OCI-LY1 (cell line): ENCODE data around the gene CTNS.

Source experiments
- H2AFZ ChIP-seq: fragments of 200-600 bp; sonication (generic), shearing (Covaris generic); 2 replicates; pipeline ENCODE4 v1.6.0; 2014; ENCODE audit warnings: antibody characterized with exemption, mild to moderate bottlenecking, low read length
- H3F3A ChIP-seq: fragments of 200-600 bp; sonication (generic), shearing (Covaris generic); 2 replicates; pipeline ENCODE4 v1.6.0; 2014; ENCODE audit warnings: mild to moderate bottlenecking, antibody characterized with exemption, low read length, moderate library complexity; ENCODE audit not compliant: insufficient read depth
- H3K27ac ChIP-seq: fragments of 200-600 bp; sonication (generic); 2 replicates; pipeline ENCODE4 v1.5.1; 2014; ENCODE audit warnings: low read length, mixed run types, mild to moderate bottlenecking, low read depth; ENCODE audit not compliant: poor library complexity, severe bottlenecking
- H3K27me3 ChIP-seq: fragments of 200-600 bp; sonication (generic); 2 replicates; pipeline ENCODE4 v1.6.0; 2014; ENCODE audit warnings: antibody characterized with exemption, mild to moderate bottlenecking, low read length, moderate library complexity; ENCODE audit not compliant: insufficient read depth
- H3K36me3 ChIP-seq: fragments of 200-600 bp; sonication (generic); 2 replicates; pipeline ENCODE4 v1.6.1; 2014; ENCODE audit warnings: mild to moderate bottlenecking, antibody characterized with exemption, low read length, moderate library complexity, mixed read lengths; ENCODE audit not compliant: insufficient read depth
- H3K4me1 ChIP-seq: fragments of 200-600 bp; sonication (generic); 2 replicates; pipeline ENCODE4 v1.5.1; 2014; ENCODE audit warnings: mild to moderate bottlenecking, low read length, moderate library complexity; ENCODE audit not compliant: insufficient read depth, severe bottlenecking
- H3K4me2 ChIP-seq: fragments of 200-600 bp; sonication (generic), shearing (Covaris generic); 2 replicates; pipeline ENCODE4 v1.6.1; 2014; ENCODE audit warnings: low read length
- H3K4me3 ChIP-seq: fragments of 200-600 bp; sonication (generic); 2 replicates; pipeline ENCODE4 v1.5.1; 2014; ENCODE audit warnings: low read length, low read depth, mild to moderate bottlenecking, mixed read lengths; ENCODE audit not compliant: poor library complexity, severe bottlenecking
- H3K79me2 ChIP-seq: fragments of 200-600 bp; shearing (Covaris generic); 2 replicates; pipeline ENCODE4 v1.6.1; 2016; ENCODE audit warnings: mixed run types, low read length, mixed read lengths; ENCODE audit not compliant: insufficient read depth
- H3K9ac ChIP-seq: fragments of 200-600 bp; sonication (generic), shearing (Covaris generic); 2 replicates; pipeline ENCODE4 v1.6.1; 2014; ENCODE audit warnings: mild to moderate bottlenecking, low read length, mixed read lengths
- H3K9me2 ChIP-seq: fragments of 200-600 bp; sonication (generic), shearing (Covaris generic); 2 replicates; pipeline ENCODE4 v1.6.1; 2014; ENCODE audit warnings: low read depth, mild to moderate bottlenecking, low read length, mixed read lengths
- H3K9me3 ChIP-seq: fragments of 200-600 bp; shearing (Covaris generic); 2 replicates; pipeline ENCODE4 v1.6.1; 2014; ENCODE audit warnings: low read length, mixed read lengths
- H4K20me1 ChIP-seq: fragments of 200-600 bp; sonication (generic), shearing (Covaris generic); 2 replicates; pipeline ENCODE4 v1.6.0; 2016; ENCODE audit warnings: mild to moderate bottlenecking, low read length; ENCODE audit not compliant: insufficient read depth
- EZH2 ChIP-seq: fragments of 200-600 bp; sonication (generic), shearing (Covaris generic); IDR thresholded peaks from 2 replicates; pipeline ENCODE4 v1.8.0; 2017; ENCODE audit warnings: borderline replicate concordance, mixed run types, mild to moderate bottlenecking, antibody characterized with exemption, low read length, moderate library complexity, mixed read lengths
- TF ChIP-seq, protein P1 (sequence below): fragments of 200-600 bp; sonication (generic), shearing (Covaris generic); IDR thresholded peaks from 2 replicates; pipeline ENCODE4 v1.5.1; 2017; ENCODE audit warnings: mild to moderate bottlenecking, antibody characterized with exemption, low read length, moderate library complexity, mixed read lengths

The CTNS gene

GRCh38 chr17:3641014-3641413 is 4.5 kb downstream of the CTNS start:
- no peak for TF ChIP-seq EZH2
- TF ChIP-seq, protein P1, sequence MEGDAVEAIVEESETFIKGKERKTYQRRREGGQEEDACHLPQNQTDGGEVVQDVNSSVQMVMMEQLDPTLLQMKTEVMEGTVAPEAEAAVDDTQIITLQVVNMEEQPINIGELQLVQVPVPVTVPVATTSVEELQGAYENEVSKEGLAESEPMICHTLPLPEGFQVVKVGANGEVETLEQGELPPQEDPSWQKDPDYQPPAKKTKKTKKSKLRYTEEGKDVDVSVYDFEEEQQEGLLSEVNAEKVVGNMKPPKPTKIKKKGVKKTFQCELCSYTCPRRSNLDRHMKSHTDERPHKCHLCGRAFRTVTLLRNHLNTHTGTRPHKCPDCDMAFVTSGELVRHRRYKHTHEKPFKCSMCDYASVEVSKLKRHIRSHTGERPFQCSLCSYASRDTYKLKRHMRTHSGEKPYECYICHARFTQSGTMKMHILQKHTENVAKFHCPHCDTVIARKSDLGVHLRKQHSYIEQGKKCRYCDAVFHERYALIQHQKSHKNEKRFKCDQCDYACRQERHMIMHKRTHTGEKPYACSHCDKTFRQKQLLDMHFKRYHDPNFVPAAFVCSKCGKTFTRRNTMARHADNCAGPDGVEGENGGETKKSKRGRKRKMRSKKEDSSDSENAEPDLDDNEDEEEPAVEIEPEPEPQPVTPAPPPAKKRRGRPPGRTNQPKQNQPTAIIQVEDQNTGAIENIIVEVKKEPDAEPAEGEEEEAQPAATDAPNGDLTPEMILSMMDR = no peak
- Histone ChIP-seq H3K27me3 (no peaks in the 10 kb centered on the region), H3K79me2 (no peaks in the 10 kb centered on the region), H3K27ac (no peak overlapping the region), H3F3A (no peaks in the 10 kb centered on the region), H4K20me1 (no peaks in the 10 kb centered on the region), H3K36me3 (no peaks in the 10 kb centered on the region), H3K4me3 (no peak overlapping the region), H3K9me2 (no peaks in the 10 kb centered on the region), H3K4me2 (no peak overlapping the region), H2AFZ (no peak overlapping the region), H3K9me3 (no peaks in the 10 kb centered on the region), H3K9ac (no peak overlapping the region), H3K4me1 (peaks cover 24% of the 10 kb centered on the region)

GRCh38 chr17:3641717-3642486 is 5.3 kb downstream of the CTNS start:
- Histone ChIP-seq H3K4me2 (no peak overlapping the region), H4K20me1 (no peaks in the 10 kb centered on the region), H3K9me2 (no peaks in the 10 kb centered on the region), H3F3A (no peaks in the 10 kb centered on the region), H3K4me3 (no peak overlapping the region), H3K27ac (no peak overlapping the region), H3K79me2 (no peaks in the 10 kb centered on the region), H2AFZ (no peak overlapping the region), H3K9ac (no peak overlapping the region), H3K36me3 (no peaks in the 10 kb centered on the region), H3K9me3 (no peaks in the 10 kb centered on the region), H3K4me1 (peaks cover 29% of the 10 kb centered on the region), H3K27me3 (no peaks in the 10 kb centered on the region)
- no peak for TF ChIP-seq EZH2
- TF ChIP-seq, protein P1 = no peak

- Histone ChIP-seq H4K20me1 (no peaks in the 10 kb centered on the region), H3K79me2 (no peaks in the 10 kb centered on the region), H3K9me2 (no peaks in the 10 kb centered on the region), H3K27me3 (no peaks in the 10 kb centered on the region), H2AFZ (no peak overlapping the region), H3K4me3 (no peak overlapping the region), H3K4me1 (peaks cover 19% of the 10 kb centered on the region), H3K4me2 (no peak overlapping the region), H3K27ac (no peak overlapping the region), H3F3A (no peaks in the 10 kb centered on the region), H3K9ac (no peak overlapping the region), H3K36me3 (peaks cover 7% of the 10 kb centered on the region; the same call in 1 of the 2 replicates), H3K9me3 (no peaks in the 10 kb centered on the region)
- TF ChIP-seq EZH2 = no peak
- TF ChIP-seq, protein P1 = no peak
These were observed 7.4 kb downstream of the CTNS start for GRCh38 chr17:3643889-3644349.
